ENCODE measurements around the gene ATP5ME.

DNA sequence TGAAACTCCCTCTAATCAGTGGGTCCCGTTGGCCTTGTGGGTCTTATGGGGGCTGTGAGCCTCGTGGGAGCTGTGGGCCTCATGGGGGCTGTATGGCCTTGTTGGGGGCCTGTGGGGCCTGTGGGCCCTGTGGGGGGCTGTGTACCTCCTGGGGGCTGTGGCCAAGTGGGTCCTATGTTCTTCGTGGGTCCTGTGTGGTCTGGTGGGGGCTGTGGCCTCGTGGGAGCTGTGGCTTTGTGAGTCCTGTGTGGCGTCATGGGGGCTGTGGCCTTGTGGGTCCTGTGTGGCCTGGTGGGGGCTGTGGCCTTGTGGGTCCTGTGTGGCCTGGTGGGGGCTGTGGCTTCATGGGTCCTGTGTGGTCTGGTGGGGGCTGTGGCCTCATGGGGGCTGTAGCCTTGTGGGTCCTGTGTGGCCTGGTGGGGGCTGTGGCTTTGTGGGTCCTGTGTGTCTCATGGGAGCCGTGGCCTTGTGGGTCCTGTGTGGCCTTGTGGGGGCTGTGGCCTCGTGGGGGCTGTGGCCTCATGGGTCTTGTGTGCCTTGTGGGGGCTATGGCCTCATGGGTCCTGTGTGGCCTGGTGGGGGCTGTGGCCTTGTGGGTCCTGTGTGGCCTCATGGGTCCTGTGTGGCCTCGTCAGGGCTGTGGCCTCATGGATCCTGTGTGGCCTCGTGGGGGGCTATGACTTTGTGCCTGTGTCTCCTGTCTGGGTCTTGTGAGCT lies 39.0 kb upstream of the ATP5ME start:
- no peak for TF ChIP-seq POLR2A (IDR thresholded peaks at IDR 0.05)
- TF ChIP-seq, protein P1, sequence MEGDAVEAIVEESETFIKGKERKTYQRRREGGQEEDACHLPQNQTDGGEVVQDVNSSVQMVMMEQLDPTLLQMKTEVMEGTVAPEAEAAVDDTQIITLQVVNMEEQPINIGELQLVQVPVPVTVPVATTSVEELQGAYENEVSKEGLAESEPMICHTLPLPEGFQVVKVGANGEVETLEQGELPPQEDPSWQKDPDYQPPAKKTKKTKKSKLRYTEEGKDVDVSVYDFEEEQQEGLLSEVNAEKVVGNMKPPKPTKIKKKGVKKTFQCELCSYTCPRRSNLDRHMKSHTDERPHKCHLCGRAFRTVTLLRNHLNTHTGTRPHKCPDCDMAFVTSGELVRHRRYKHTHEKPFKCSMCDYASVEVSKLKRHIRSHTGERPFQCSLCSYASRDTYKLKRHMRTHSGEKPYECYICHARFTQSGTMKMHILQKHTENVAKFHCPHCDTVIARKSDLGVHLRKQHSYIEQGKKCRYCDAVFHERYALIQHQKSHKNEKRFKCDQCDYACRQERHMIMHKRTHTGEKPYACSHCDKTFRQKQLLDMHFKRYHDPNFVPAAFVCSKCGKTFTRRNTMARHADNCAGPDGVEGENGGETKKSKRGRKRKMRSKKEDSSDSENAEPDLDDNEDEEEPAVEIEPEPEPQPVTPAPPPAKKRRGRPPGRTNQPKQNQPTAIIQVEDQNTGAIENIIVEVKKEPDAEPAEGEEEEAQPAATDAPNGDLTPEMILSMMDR (IDR thresholded peaks at IDR 0.05) = no peak

All from heart left ventricle (tissue), 13 donors.